ENCODE results near the gene TRIM72. TPM values are rescaled to one million over a fixed set of nuclear protein-coding genes. Genes with fewer than 3 reads are reported as not detected.

The TRIM72 gene
- total RNA-seq, 1 donor from 2014 or later: 0.07 TPM

- no peak for DNase-seq (ENCODE audit: low spot score)
- Histone ChIP-seq H3K9ac (no peak overlapping the region), H3K9me3 (ENCODE audit: low read depth) (no peaks in the 10 kb centered on the region), H3K27ac (no peak overlapping the region), H3K4me2 (no peak overlapping the region), H3K4me3 (no peak overlapping the region), H2AFZ (replicated peaks) (no peak overlapping the region), H4K20me1 (ENCODE audit: low read depth) (no peaks in the 10 kb centered on the region), H3K36me3 (no peaks in the 10 kb centered on the region), H3K4me1 (no peaks in the 10 kb centered on the region), H3K79me2 (ENCODE audit: low read depth) (no peaks in the 10 kb centered on the region), H3K27me3 (no peaks in the 10 kb centered on the region), H3F3A (ENCODE audit: low read depth) (no peaks in the 10 kb centered on the region)
- no peak overlapping the region for H3K4me3 Mint-ChIP-seq
- no peak overlapping the region for H3K27ac Mint-ChIP-seq
- peaks cover 2% of the 10 kb centered on the region for H3K4me1 Mint-ChIP-seq
- H3K36me3 Mint-ChIP-seq: no peaks in the 10 kb centered on the region
- H3K9me3 Mint-ChIP-seq: no peaks in the 10 kb centered on the region
- TF ChIP-seq EZH2 (IDR thresholded peaks at IDR 0.05): no peak
- TF ChIP-seq EZH2phosphoT487 (IDR thresholded peaks at IDR 0.05): no peak
- TF ChIP-seq CTCF (IDR thresholded peaks at IDR 0.05): no peak
- peaks cover 13% of the 10 kb centered on the region for H3K27me3 Mint-ChIP-seq (ENCODE audit: insufficient read depth, low read depth)
These were observed 37.0 kb downstream of the TRIM72 start for GRCh38 chr16:31250782-31251384.

GRCh38 chr16:31251435-31251834 is 37.5 kb downstream of the TRIM72 start:
- H3K27me3 Mint-ChIP-seq (ENCODE audit: insufficient read depth, low read depth): peaks cover 13% of the 10 kb centered on the region
- H3K4me2 ChIP-seq: no peak overlapping the region
- no peak overlapping the region for H3K4me3 Mint-ChIP-seq
- no peaks in the 10 kb centered on the region for H4K20me1 ChIP-seq (ENCODE audit: low read depth)
- no peak overlapping the region for H3K27ac Mint-ChIP-seq
- H3K36me3 Mint-ChIP-seq: no peaks in the 10 kb centered on the region
- TF ChIP-seq EZH2 (IDR thresholded peaks at IDR 0.05): no peak
- TF ChIP-seq CTCF (IDR thresholded peaks at IDR 0.05): no peak
- no peak for TF ChIP-seq EZH2phosphoT487 (IDR thresholded peaks at IDR 0.05)
- no peaks in the 10 kb centered on the region for H3K9me3 ChIP-seq (ENCODE audit: low read depth)
- H3K9ac ChIP-seq: no peak overlapping the region
- no peaks in the 10 kb centered on the region for H3K36me3 ChIP-seq
- no peak for DNase-seq (ENCODE audit: low spot score)
- H3F3A ChIP-seq (ENCODE audit: low read depth): no peaks in the 10 kb centered on the region
- H2AFZ ChIP-seq (replicated peaks): no peak overlapping the region
- no peaks in the 10 kb centered on the region for H3K4me1 ChIP-seq
- H3K4me3 ChIP-seq: no peak overlapping the region
- no peaks in the 10 kb centered on the region for H3K79me2 ChIP-seq (ENCODE audit: low read depth)
- no peaks in the 10 kb centered on the region for H3K9me3 Mint-ChIP-seq
- no peak overlapping the region for H3K27ac ChIP-seq
- no peaks in the 10 kb centered on the region for H3K4me1 Mint-ChIP-seq
- H3K27me3 ChIP-seq: no peaks in the 10 kb centered on the region

GRCh38 chr16:31253642-31254045 is 39.7 kb downstream of the TRIM72 start:
- H3K27ac ChIP-seq: no peak overlapping the region
- no peaks in the 10 kb centered on the region for H3F3A ChIP-seq (ENCODE audit: low read depth)
- H3K4me3 ChIP-seq: no peak overlapping the region
- DNase-seq (ENCODE audit: low spot score): no peak
- Mint-ChIP-seq H3K36me3 (no peaks in the 10 kb centered on the region), H3K4me3 (no peak overlapping the region), H3K9me3 (no peaks in the 10 kb centered on the region), H3K27me3 (ENCODE audit: insufficient read depth, low read depth) (peaks cover 7% of the 10 kb centered on the region), H3K27ac (no peak overlapping the region), H3K4me1 (no peaks in the 10 kb centered on the region)
- no peaks in the 10 kb centered on the region for H4K20me1 ChIP-seq (ENCODE audit: low read depth)
- H3K79me2 ChIP-seq (ENCODE audit: low read depth): no peaks in the 10 kb centered on the region
- no peaks in the 10 kb centered on the region for H3K4me1 ChIP-seq
- H2AFZ ChIP-seq (replicated peaks): no peak overlapping the region
- no peaks in the 10 kb centered on the region for H3K9me3 ChIP-seq (ENCODE audit: low read depth)
- no peaks in the 10 kb centered on the region for H3K27me3 ChIP-seq
- TF ChIP-seq CTCF (IDR thresholded peaks at IDR 0.05) (no peak), EZH2 (IDR thresholded peaks at IDR 0.05) (no peak), EZH2phosphoT487 (IDR thresholded peaks at IDR 0.05) (no peak)
- H3K4me2 ChIP-seq: no peak overlapping the region
- H3K9ac ChIP-seq: no peak overlapping the region
- no peaks in the 10 kb centered on the region for H3K36me3 ChIP-seq
